Left ventricle myocardium inferior (tissue), 1 donor: ENCODE data around the gene NANOS2. TPM values are rescaled to one million over a fixed set of nuclear protein-coding genes. Genes with fewer than 3 reads are reported as not detected.

Experiments used
- DNase-seq: peaks from one replicate; pipeline ENCODE4 v3.0.0-alpha.2; 2020
- H3K27ac ChIP-seq: fragments of 200-600 bp; replicated peaks from 2 replicates; pipeline ENCODE4 v1.8.0; 2021
- H3K27me3 ChIP-seq: fragments of 200-600 bp; 2 replicates; pipeline ENCODE4 v1.8.0; 2021; ENCODE audit warnings: low read depth
- H3K36me3 ChIP-seq: fragments of 200-600 bp; 2 replicates; pipeline ENCODE4 v1.8.0; 2021
- H3K4me1 ChIP-seq: fragments of 200-600 bp; 2 replicates; pipeline ENCODE4 v1.8.0; 2021
- H3K4me3 ChIP-seq: fragments of 200-600 bp; 2 replicates; pipeline ENCODE4 v1.8.0; 2021; ENCODE audit warnings: mild to moderate bottlenecking, moderate library complexity
- H3K9me3 ChIP-seq: fragments of 200-600 bp; replicated peaks from 2 replicates; pipeline ENCODE4 v1.8.0; 2021
- CTCF ChIP-seq: fragments of 200-600 bp; IDR thresholded peaks from 2 replicates; pipeline ENCODE4 v1.8.0; 2021; ENCODE audit warnings: antibody characterized with exemption, mild to moderate bottlenecking, borderline replicate concordance
- intact Hi-C: fragments of 100-400 bp; cut with micrococcal nuclease; formaldehyde crosslinking; loops from one replicate; pipeline ENCODE4 v1.11.0; 2022
- total RNA-seq: library from RNA; stranded (reverse); fragmentation: NEBNext Ultra II Directional; extraction: Animal tissue kit (Norgen Biotek cat#: 25700); gene quantifications from one replicate; pipeline ENCODE4 v1.2.1, GENCODE V29; 2021
- donor health status: DM: no; HTN: yes; CAD: no; lungs with severe emphysema.

NANOS2 gene
- total RNA-seq, 1 donor from 2014 or later = not detected

GRCh38 chr19:45905011-45905410 is 9.6 kb downstream of the NANOS2 start:
- Histone ChIP-seq H3K4me1 (peaks cover 27% of the 10 kb centered on the region), H3K4me3 (no peak overlapping the region), H3K36me3 (peaks cover 6% of the 10 kb centered on the region), H3K27me3 (no peaks in the 10 kb centered on the region), H3K9me3 (no peaks in the 10 kb centered on the region), H3K27ac (no peak overlapping the region)
- intact Hi-C loops = no loop called here
- no peak for TF ChIP-seq CTCF
- DNase-seq = no peak

GRCh38 chr19:45902651-45903625 is 11.6 kb downstream of the NANOS2 start:
- H3K4me1 ChIP-seq = peaks cover 30% of the 10 kb centered on the region
- intact Hi-C loops = no loop called here
- H3K36me3 ChIP-seq = peaks cover 26% of the 10 kb centered on the region
- peak; percentile 98 for DNase-seq
- no peaks in the 10 kb centered on the region for H3K27me3 ChIP-seq
- H3K9me3 ChIP-seq = no peaks in the 10 kb centered on the region
- peak overlapping the region; percentile 88 for H3K4me3 ChIP-seq
- peak overlapping the region; percentile 86 for H3K27ac ChIP-seq
- TF ChIP-seq CTCF = peak; percentile 21

- DNase-seq = no peak
- intact Hi-C loops = no loop called here
- peaks cover 30% of the 10 kb centered on the region for H3K4me1 ChIP-seq
These were observed 12.5 kb downstream of the NANOS2 start, which contains the start of gene MYPOP for GRCh38 chr19:45901912-45902650. Gene MYPOP, minus strand, starts transcription at chr19:45902613. Its CDS starts 840 bp downstream, at chr19:45901773.

GRCh38 chr19:45901432-45901911 is 13.1 kb downstream of the NANOS2 start:
- H3K4me3 ChIP-seq = peak overlapping the region; percentile 88
- intact Hi-C loops = no loop called here
- H3K27ac ChIP-seq = peak overlapping the region; percentile 86
- peaks cover 30% of the 10 kb centered on the region for H3K4me1 ChIP-seq
- H3K27me3 ChIP-seq = no peaks in the 10 kb centered on the region
- TF ChIP-seq CTCF = no peak
- no peaks in the 10 kb centered on the region for H3K9me3 ChIP-seq
- DNase-seq = peak; percentile 53
- peaks cover 36% of the 10 kb centered on the region for H3K36me3 ChIP-seq

More at GRCh38 chr19:45901912-45902650, 12.5 kb downstream of the NANOS2 start, which contains the start of gene MYPOP:
- Histone ChIP-seq H3K27me3 (no peaks in the 10 kb centered on the region), H3K27ac (peak within 1 kb of the TSS; percentile 86), H3K9me3 (no peaks in the 10 kb centered on the region), H3K4me3 (peak within 1 kb of the TSS; percentile 88), H3K36me3 (peaks cover 34% of the 10 kb centered on the region)
- TF ChIP-seq CTCF = no peak

GRCh38 chr19:45900738-45901431 is 13.7 kb downstream of the NANOS2 start:
- Histone ChIP-seq H3K9me3 (no peaks in the 10 kb centered on the region), H3K4me3 (peak overlapping the region; percentile 88), H3K27me3 (no peaks in the 10 kb centered on the region), H3K36me3 (peaks cover 41% of the 10 kb centered on the region), H3K4me1 (peaks cover 30% of the 10 kb centered on the region), H3K27ac (peak overlapping the region; percentile 86)
- intact Hi-C loops = no loop called here
- no peak for DNase-seq
- no peak for TF ChIP-seq CTCF
